NCI-H226 (cell line): Measurements from ENCODE around the gene GZMB.
"Not testable (repeated sequence)": the region's sequence is repeated elsewhere in the genome, so short reads cannot be mapped to it uniquely, and the experiment has no call there.

ENCODE experiments used
- DNase-seq: peaks from one replicate; pipeline ENCODE4 v3.0.0-alpha.2; 2015

The GZMB gene

GRCh38 chr14:24630872-24631477 is 3.0 kb downstream of the GZMB start:
- peak; percentile 36 for DNase-seq

GRCh38 chr14:24630087-24630871 is 3.7 kb downstream of the GZMB start:
- DNase-seq = no peak

GRCh38 chr14:24629521-24629920 is 4.5 kb downstream of the GZMB start:
- no peak for DNase-seq

DNA sequence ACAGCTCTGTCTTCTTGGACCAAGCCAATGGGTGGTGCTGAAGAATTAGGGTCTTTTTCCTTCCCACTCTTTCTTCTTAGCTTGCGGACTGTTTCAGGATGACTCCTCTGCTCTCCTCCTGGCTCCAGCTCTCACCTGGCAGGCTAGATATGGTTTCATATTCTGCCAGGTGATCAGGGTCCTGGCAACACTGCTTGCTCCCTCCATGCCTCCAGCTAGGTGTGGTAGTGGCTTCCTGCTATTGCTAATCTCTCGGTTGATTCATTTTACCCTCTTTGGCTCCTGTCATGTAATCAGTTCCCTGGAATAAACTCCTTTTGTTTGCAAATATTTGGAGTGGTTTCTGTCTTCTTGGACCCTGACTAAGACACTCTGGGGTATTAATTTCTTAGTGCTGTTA is 20.2 kb downstream of the GZMB start:
- DNase-seq = no peak

DNA sequence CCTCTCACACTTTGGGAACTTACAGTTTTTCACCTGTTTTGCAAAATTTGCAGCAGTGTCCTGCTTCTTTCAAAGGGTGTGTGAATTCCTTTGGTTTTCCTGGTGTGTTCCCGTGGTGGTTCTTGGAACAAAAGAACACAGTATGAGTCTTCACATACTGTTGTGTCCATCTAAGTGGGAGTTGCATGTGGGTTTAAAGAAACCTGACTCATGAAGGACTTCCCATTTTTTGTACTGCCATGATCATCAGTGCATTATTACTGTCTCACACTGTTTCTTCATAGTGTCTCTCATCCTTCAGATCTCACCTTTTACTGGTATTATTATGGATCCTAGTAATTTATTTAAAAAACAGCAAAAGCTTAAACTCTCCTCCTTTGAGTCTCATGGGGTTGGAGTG is 20.7 kb downstream of the GZMB start:
- DNase-seq = no peak

DNA sequence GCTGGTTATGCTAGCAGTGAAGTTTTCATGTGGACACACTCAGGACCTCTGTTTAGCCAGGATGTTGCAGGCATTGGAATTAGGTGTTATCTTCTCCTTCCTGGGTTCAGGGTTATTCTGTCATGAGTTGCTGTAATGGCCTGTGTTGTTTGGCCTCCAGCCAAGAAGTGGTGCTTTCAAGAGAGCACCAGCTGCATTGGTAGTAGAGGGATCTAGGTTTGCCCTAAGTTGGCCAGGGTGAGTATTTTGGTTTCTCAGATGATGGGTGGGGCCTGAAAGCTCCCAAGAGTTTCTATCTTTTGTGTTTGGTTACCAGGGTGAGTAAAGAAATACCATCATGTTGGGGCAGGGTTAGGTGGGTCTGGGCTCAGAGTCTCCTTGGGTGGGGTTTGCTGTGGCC is 21.8 kb downstream of the GZMB start:
- no peak for DNase-seq

DNA sequence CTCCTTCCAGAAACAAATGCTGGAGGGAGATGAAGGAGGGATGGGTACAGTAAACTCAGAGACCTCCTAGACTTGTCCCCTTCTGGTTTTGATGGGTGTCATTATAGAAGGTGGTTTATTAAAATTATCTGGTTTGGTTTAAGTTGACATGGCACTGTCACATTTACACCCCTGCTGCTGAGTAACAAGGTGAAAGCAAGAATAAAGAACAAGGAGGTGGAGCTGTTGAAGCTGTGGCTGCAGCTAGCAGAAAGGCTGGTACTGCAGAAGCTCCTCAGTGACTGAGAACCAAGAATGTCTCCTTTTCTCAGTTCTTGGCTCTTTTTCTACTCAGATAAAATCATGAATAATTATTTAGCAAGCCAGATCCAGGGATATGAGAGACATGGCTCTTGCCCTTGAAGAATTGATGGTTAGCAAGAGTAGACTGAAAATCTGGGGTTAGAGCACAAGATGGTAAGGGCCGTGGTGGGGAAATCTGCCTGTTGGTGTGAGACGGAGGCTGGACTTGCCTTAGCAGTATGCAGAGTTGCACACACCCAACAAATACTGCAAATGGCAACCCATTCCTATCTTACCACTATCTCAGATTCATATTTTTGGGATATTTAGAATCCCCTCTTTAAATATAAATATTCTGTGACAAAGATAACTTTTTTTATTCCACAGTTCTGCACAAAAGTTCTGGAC is 24.2 kb downstream of the GZMB start, which contains the start of gene GZMH:
Gene GZMH, minus strand, starts transcription at position 31 of the 690 bp plus-strand sequence. CDS start 72 bp downstream, outside the sequence.
- DNase-seq = no peak

- no peak for DNase-seq
Observed at GRCh38 chr14:24607635-24608514, 26.1 kb downstream of the GZMB start.

DNA sequence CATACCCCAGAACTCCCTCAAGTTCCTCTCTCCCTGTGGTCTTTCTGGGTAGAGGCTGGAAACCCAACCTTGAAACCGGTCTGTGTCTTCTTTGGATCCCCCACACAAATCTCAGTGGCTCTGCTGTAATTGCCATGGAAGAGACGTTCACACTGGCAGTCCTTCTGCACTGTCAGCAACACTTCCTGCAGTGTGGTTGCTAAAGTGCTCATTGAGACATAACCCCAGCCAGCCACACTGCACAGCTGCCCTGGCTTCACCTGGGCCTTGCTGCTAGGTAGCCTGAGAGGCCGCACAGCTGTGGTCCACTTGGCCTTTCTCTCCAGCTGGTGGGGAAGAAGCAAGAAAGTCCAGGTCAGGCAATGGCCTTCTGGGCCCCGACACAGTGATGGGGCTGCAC is 26.9 kb downstream of the GZMB start:
- DNase-seq = no peak

DNA sequence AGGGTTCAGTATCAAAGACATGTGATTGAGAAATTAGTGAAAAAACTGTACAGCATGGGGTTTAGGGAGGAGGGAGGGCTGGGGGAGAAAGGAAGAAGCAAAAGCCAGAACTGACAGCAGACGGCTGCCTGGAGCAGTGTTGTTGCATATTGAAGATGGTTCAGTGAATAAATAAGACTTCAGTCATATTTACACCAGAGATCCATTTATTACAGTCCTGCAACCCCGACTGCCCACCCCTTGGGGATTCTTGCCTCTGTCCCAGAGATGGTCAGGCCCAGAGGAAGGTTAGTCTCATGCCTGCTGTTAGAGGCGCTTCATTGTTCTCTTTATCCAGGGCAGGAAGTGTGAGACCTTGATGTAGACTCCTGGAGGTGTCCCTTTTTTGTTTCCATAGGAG is 27.7 kb downstream of the GZMB start:
- no peak for DNase-seq

DNA sequence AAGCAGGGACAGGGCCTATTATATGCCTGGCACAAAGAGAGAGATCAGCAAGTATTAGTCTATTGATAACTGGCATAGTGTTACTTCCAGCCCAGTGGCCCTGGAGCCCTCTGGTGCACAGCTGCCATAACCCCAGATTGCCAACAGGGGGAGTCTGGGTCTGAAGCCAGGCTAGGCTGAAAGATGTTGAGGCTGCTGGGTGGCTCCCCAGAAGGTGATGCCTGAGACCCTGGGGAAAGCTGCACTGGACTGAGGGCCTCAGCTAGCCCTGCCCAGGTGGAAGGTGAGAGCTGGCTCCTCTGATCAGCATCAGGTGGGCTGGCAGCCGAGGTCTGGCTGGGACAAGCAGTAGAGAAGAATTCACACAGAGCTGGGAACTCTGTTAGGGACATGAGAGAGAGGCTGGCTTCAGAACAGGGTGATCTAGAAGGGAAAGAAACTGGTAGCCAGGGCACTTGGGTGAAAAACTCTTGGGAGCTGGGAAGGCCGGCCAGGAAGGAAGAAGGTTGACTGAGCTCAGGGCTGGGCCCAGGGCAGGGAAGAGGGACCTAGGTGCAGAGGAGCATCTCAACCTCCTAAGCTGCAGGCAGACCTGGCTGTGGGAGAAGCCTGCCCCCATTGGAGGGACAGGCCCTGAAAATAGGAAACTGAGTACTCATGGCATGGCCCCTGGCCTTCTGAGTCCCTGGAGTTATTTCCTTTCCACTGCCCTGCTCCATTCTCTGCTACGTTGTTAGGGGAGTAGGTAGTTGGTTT is 28.4 kb downstream of the GZMB start:
- DNase-seq = no peak

DNA sequence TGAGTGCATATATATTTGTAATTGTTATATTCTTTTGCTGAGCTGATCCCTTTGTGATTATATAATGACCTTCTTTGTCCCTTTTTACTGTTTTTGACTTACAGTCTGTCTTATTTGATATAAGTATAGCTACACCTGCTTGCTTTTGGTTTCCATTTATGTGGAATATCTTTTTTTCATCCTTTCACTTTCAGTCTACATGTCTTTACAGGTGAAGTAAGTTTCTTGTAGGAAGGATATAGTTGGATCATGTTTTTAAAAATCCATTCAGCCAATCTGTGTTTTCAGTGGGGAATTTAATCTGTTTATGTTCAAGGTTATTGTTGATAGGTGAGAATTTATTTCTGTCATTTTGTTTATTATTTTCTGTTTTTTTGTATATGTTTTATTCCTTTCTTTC is 36.6 kb downstream of the GZMB start:
- DNase-seq = no peak

- DNase-seq = no peak
Observed at GRCh38 chr14:24595073-24595808, 38.7 kb downstream of the GZMB start.

GRCh38 chr14:24591004-24591403 is 43.0 kb downstream of the GZMB start:
- DNase-seq = not testable (repeated sequence)

DNA sequence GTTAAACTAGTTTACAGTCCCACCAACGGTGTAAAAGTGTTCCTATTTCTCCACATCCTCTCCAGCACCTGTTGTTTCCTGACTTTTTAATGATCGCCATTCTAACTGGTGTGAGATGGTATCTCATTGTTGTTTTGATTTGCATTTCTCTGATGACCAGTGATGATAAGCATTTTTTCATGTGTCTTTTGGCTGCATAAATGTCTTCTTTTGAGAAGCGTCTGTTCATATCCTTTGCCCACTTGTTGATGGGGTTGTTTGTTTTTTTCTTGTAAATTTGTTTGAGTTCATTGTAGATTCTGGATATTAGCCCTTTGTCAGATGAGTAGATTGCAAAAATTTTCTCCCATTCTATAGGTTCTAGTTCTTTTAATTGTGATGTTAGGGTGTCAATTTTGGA is 49.6 kb downstream of the GZMB start:
- not testable (repeated sequence) for DNase-seq
